ENCODE results near the gene WDR45. TPM values are rescaled to one million over a fixed set of nuclear protein-coding genes. Genes with fewer than 3 reads are reported as not detected.

The WDR45 gene
- total RNA-seq, 1 experiment from 2014 or later = 31.8 TPM

DNA sequence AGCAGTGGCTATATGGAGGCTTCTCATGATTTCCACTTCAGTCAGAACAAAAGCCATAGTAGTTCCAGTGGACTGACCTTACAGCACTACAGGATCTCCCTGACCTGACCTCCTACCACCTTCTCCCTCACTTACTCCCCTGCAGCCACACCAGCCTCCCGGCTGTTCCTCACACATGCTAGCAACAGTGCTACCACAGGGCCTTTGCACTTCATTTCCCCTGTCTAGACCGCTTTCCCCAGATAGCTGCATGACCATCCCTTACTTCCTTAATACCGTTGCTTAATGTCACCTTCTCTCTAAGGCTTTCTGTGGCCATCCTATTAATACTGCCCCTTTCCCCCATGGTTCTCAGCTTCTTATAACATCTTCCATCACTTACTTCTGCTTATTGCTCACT lies 30.7 kb upstream of the WDR45 start:
- H3K36me3 ChIP-seq (ENCODE audit: insufficient read depth, low read length, poor library complexity, severe bottlenecking) = peaks cover 5% of the 10 kb centered on the region
- POLR2A ChIA-PET (ENCODE audit: low non-redundant PET) = no interaction called here
- no peak overlapping the region for H3K27ac ChIP-seq (ENCODE audit: low read depth, low read length, poor library complexity, severe bottlenecking)
- H3K4me3 ChIP-seq (ENCODE audit: low read depth, low read length, poor library complexity, severe bottlenecking) = no peak overlapping the region
- H3K27me3 ChIP-seq (replicated peaks; ENCODE audit: insufficient read depth, low read depth, low read length, poor library complexity) = no peaks in the 10 kb centered on the region
- DNase-seq (ENCODE audit: low spot score) = no peak
- no TSS peak for BruUV-seq (replicated peaks)
- intact Hi-C loops (cut with micrococcal nuclease; ENCODE audit: unreplicated experiment) = no loop called here
- CTCF ChIA-PET = no interaction called here
- no peak for TF ChIP-seq EZH2 (IDR thresholded peaks at IDR 0.05; ENCODE audit: borderline replicate concordance, low read depth, low read length, poor library complexity, severe bottlenecking)
- TF ChIP-seq, protein P1, sequence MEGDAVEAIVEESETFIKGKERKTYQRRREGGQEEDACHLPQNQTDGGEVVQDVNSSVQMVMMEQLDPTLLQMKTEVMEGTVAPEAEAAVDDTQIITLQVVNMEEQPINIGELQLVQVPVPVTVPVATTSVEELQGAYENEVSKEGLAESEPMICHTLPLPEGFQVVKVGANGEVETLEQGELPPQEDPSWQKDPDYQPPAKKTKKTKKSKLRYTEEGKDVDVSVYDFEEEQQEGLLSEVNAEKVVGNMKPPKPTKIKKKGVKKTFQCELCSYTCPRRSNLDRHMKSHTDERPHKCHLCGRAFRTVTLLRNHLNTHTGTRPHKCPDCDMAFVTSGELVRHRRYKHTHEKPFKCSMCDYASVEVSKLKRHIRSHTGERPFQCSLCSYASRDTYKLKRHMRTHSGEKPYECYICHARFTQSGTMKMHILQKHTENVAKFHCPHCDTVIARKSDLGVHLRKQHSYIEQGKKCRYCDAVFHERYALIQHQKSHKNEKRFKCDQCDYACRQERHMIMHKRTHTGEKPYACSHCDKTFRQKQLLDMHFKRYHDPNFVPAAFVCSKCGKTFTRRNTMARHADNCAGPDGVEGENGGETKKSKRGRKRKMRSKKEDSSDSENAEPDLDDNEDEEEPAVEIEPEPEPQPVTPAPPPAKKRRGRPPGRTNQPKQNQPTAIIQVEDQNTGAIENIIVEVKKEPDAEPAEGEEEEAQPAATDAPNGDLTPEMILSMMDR (conservative IDR thresholded peaks at IDR 0.05; ENCODE audit: low read depth, low read length) = no peak
- H3K4me1 ChIP-seq (ENCODE audit: insufficient read depth, low read length, poor library complexity, severe bottlenecking) = no peaks in the 10 kb centered on the region
- H3K9me3 ChIP-seq (ENCODE audit: low read depth, low read length, poor library complexity, severe bottlenecking) = no peaks in the 10 kb centered on the region

- intact Hi-C loops (cut with micrococcal nuclease; ENCODE audit: unreplicated experiment) = no loop called here
- H3K27ac ChIP-seq (ENCODE audit: low read depth, low read length, poor library complexity, severe bottlenecking) = no peak overlapping the region
- no peaks in the 10 kb centered on the region for H3K9me3 ChIP-seq (ENCODE audit: low read depth, low read length, poor library complexity, severe bottlenecking)
- POLR2A ChIA-PET (ENCODE audit: low non-redundant PET) = no interaction called here
- no peak for DNase-seq (ENCODE audit: low spot score)
- H3K4me1 ChIP-seq (ENCODE audit: insufficient read depth, low read length, poor library complexity, severe bottlenecking) = no peaks in the 10 kb centered on the region
- H3K27me3 ChIP-seq (replicated peaks; ENCODE audit: insufficient read depth, low read depth, low read length, poor library complexity) = no peaks in the 10 kb centered on the region
- no TSS peak for BruUV-seq (replicated peaks)
- TF ChIP-seq EZH2 (IDR thresholded peaks at IDR 0.05; ENCODE audit: borderline replicate concordance, low read depth, low read length, poor library complexity, severe bottlenecking) = no peak
- TF ChIP-seq, protein P1 (conservative IDR thresholded peaks at IDR 0.05; ENCODE audit: low read depth, low read length) = no peak
- CTCF ChIA-PET = no interaction called here
- H3K36me3 ChIP-seq (ENCODE audit: insufficient read depth, low read length, poor library complexity, severe bottlenecking) = peaks cover 1% of the 10 kb centered on the region
- no peak overlapping the region for H3K4me3 ChIP-seq (ENCODE audit: low read depth, low read length, poor library complexity, severe bottlenecking)
Measured at GRCh38 chrX:49108641-49109040, 29.0 kb upstream of the WDR45 start.

GRCh38 chrX:49106930-49107329 lies 27.2 kb upstream of the WDR45 start:
- no peak overlapping the region for H3K4me3 ChIP-seq (ENCODE audit: low read depth, low read length, poor library complexity, severe bottlenecking)
- POLR2A ChIA-PET (ENCODE audit: low non-redundant PET) = no interaction called here
- no peaks in the 10 kb centered on the region for H3K27me3 ChIP-seq (replicated peaks; ENCODE audit: insufficient read depth, low read depth, low read length, poor library complexity)
- peak; percentile 47 for DNase-seq (ENCODE audit: low spot score)
- intact Hi-C loops (cut with micrococcal nuclease; ENCODE audit: unreplicated experiment) = no loop called here
- no peaks in the 10 kb centered on the region for H3K36me3 ChIP-seq (ENCODE audit: insufficient read depth, low read length, poor library complexity, severe bottlenecking)
- no peak for TF ChIP-seq EZH2 (IDR thresholded peaks at IDR 0.05; ENCODE audit: borderline replicate concordance, low read depth, low read length, poor library complexity, severe bottlenecking)
- TF ChIP-seq, protein P1 (conservative IDR thresholded peaks at IDR 0.05; ENCODE audit: low read depth, low read length) = peak; percentile 59
- no TSS peak for BruUV-seq (replicated peaks)
- no peaks in the 10 kb centered on the region for H3K9me3 ChIP-seq (ENCODE audit: low read depth, low read length, poor library complexity, severe bottlenecking)
- CTCF ChIA-PET = interaction anchor here (0.5 kb wide), 1 partner anchor 26 kb away, joined by 5 read pairs; no protein-coding TSS in a partner anchor
- no peaks in the 10 kb centered on the region for H3K4me1 ChIP-seq (ENCODE audit: insufficient read depth, low read length, poor library complexity, severe bottlenecking)
- no peak overlapping the region for H3K27ac ChIP-seq (ENCODE audit: low read depth, low read length, poor library complexity, severe bottlenecking)
